Measurements from ENCODE around the gene MMP2. TPM values are rescaled to one million over a fixed set of nuclear protein-coding genes. Genes with fewer than 3 reads are reported as not detected.

The MMP2 gene
- total RNA-seq, 1 experiment from 2014 or later: 61.3 TPM

DNA sequence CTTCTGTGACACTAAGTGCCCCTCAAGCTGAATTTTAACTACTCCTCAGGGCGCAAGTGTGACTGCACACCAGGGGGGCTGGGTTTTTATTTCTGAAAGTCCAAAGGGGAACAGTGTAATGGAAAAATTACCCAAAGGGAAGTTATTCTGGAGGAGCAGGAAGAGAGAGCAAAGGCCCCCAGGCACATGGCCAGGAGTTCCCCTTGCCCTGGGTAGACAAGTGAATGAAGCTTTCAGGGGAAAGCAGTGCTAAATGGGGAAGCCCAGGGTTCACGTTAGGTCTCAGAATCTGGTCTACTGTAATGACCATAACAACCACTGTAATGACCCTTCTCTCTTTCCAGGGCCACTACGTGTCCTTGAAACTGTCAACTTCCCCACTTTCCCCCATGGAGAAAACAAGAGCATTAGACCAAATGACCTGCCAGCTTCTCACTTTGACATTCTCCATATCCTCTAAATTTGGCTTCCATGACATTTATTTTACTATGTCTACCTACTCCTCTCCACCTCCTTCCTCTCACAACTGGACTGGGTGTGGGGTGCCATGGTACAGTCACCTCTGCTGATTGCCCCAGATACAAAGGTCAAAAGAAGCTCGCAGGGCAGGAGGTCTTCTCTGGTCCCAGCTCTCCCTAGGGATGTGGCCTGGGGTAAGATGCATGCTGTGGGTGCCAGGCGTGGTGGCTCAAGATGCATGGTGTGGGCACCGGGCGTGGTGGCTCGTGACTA lies 34.1 kb upstream of the MMP2 start:
- Mint-ChIP-seq H3K27ac (no peak overlapping the region), H3K9me3 (no peaks in the 10 kb centered on the region), H3K4me1 (0 out of 2 replicates have a peak, but pooled peaks cover 3% of the 10 kb centered on the region), H3K27me3 (ENCODE audit: low read depth) (no peaks in the 10 kb centered on the region), H3K36me3 (no peaks in the 10 kb centered on the region), H3K4me3 (no peak overlapping the region)
- TF ChIP-seq NFYB (CRISPR knock-in tag; conservative IDR thresholded peaks at IDR 0.05; ENCODE audit: low read depth) (no peak), ATF1 (CRISPR knock-in tag; IDR thresholded peaks at IDR 0.05) (no peak), SP1 (CRISPR knock-in tag; conservative IDR thresholded peaks at IDR 0.05) (no peak), RORB (CRISPR knock-in tag; IDR thresholded peaks at IDR 0.05) (no peak), EMX1 (CRISPR knock-in tag; IDR thresholded peaks at IDR 0.05) (no peak), ZNF219 (CRISPR knock-in tag; IDR thresholded peaks at IDR 0.05; ENCODE audit: borderline replicate concordance) (no peak)
- TF ChIP-seq, protein P1, sequence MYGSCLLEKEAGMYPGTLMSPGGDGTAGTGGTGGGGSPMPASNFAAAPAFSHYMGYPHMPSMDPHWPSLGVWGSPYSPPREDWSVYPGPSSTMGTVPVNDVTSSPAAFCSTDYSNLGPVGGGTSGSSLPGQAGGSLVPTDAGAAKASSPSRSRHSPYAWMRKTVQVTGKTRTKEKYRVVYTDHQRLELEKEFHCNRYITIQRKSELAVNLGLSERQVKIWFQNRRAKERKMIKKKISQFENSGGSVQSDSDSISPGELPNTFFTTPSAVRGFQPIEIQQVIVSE (CRISPR knock-in tag; IDR thresholded peaks at IDR 0.05; ENCODE audit: borderline replicate concordance): no peak
- TF ChIP-seq, protein P2, sequence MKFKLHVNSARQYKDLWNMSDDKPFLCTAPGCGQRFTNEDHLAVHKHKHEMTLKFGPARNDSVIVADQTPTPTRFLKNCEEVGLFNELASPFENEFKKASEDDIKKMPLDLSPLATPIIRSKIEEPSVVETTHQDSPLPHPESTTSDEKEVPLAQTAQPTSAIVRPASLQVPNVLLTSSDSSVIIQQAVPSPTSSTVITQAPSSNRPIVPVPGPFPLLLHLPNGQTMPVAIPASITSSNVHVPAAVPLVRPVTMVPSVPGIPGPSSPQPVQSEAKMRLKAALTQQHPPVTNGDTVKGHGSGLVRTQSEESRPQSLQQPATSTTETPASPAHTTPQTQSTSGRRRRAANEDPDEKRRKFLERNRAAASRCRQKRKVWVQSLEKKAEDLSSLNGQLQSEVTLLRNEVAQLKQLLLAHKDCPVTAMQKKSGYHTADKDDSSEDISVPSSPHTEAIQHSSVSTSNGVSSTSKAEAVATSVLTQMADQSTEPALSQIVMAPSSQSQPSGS (CRISPR knock-in tag; IDR thresholded peaks at IDR 0.05; ENCODE audit: borderline replicate concordance, low read depth): no peak
- TF ChIP-seq, protein P3, sequence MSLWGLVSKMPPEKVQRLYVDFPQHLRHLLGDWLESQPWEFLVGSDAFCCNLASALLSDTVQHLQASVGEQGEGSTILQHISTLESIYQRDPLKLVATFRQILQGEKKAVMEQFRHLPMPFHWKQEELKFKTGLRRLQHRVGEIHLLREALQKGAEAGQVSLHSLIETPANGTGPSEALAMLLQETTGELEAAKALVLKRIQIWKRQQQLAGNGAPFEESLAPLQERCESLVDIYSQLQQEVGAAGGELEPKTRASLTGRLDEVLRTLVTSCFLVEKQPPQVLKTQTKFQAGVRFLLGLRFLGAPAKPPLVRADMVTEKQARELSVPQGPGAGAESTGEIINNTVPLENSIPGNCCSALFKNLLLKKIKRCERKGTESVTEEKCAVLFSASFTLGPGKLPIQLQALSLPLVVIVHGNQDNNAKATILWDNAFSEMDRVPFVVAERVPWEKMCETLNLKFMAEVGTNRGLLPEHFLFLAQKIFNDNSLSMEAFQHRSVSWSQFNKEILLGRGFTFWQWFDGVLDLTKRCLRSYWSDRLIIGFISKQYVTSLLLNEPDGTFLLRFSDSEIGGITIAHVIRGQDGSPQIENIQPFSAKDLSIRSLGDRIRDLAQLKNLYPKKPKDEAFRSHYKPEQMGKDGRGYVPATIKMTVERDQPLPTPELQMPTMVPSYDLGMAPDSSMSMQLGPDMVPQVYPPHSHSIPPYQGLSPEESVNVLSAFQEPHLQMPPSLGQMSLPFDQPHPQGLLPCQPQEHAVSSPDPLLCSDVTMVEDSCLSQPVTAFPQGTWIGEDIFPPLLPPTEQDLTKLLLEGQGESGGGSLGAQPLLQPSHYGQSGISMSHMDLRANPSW (CRISPR knock-in tag; conservative IDR thresholded peaks at IDR 0.05; ENCODE audit: low read depth): no peak
- TF ChIP-seq, protein P4, sequence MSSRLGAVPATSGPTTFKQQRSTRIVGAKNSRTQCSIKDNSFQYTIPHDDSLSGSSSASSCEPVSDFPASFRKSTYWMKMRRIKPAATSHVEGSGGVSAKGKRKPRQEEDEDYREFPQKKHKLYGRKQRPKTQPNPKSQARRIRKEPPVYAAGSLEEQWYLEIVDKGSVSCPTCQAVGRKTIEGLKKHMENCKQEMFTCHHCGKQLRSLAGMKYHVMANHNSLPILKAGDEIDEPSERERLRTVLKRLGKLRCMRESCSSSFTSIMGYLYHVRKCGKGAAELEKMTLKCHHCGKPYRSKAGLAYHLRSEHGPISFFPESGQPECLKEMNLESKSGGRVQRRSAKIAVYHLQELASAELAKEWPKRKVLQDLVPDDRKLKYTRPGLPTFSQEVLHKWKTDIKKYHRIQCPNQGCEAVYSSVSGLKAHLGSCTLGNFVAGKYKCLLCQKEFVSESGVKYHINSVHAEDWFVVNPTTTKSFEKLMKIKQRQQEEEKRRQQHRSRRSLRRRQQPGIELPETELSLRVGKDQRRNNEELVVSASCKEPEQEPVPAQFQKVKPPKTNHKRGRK (CRISPR knock-in tag; IDR thresholded peaks at IDR 0.05; ENCODE audit: borderline replicate concordance): no peak
- DNase-seq (ENCODE audit: low spot score) (no peak), ATAC-seq (no peak)
- POLR2A ChIA-PET: no interaction called here
- CTCF ChIA-PET: interaction anchor here (0.9 to 1.4 kb wide), 2 partner anchors 20 to 121 kb away, joined by 3 to 5 read pairs; partner anchors contain the start of gene IRX6

DNA sequence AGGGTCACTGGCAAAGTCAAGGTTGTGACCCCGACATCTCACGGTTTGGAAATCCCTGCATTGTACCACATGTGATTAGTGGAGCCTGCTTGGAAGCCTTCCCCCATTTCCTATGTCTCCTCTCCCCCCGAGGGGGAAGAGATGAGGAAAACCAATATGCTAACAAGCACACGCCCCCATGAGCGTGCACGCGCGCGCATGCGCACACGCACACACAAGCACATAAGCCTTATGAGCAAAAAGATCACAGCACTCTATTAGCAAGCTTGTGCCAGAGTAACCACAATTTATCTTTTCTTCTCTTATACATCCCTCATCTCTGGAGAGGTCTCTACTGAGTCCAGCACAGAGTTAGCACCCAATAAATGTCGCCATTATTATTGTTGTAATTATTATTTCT lies 31.8 kb upstream of the MMP2 start:
- CTCF ChIA-PET: no interaction called here
- POLR2A ChIA-PET: no interaction called here
- H3K27ac Mint-ChIP-seq: no peak overlapping the region
- TF ChIP-seq, protein P5, sequence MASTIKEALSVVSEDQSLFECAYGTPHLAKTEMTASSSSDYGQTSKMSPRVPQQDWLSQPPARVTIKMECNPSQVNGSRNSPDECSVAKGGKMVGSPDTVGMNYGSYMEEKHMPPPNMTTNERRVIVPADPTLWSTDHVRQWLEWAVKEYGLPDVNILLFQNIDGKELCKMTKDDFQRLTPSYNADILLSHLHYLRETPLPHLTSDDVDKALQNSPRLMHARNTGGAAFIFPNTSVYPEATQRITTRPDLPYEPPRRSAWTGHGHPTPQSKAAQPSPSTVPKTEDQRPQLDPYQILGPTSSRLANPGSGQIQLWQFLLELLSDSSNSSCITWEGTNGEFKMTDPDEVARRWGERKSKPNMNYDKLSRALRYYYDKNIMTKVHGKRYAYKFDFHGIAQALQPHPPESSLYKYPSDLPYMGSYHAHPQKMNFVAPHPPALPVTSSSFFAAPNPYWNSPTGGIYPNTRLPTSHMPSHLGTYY (CRISPR knock-in tag; IDR thresholded peaks at IDR 0.05): no peak
- TF ChIP-seq CREM (CRISPR knock-in tag; IDR thresholded peaks at IDR 0.05) (no peak), SMAD3 (CRISPR knock-in tag; IDR thresholded peaks at IDR 0.05; ENCODE audit: borderline replicate concordance) (no peak)
- H3K4me1 Mint-ChIP-seq: peaks cover 7% of the 10 kb centered on the region; the same call in 1 of the 2 replicates
- no peak overlapping the region for H3K4me3 Mint-ChIP-seq
- H3K27me3 Mint-ChIP-seq (ENCODE audit: low read depth): no peaks in the 10 kb centered on the region
- no peaks in the 10 kb centered on the region for H3K36me3 Mint-ChIP-seq
- no peak for ATAC-seq
- DNase-seq (ENCODE audit: low spot score): no peak
- H3K9me3 Mint-ChIP-seq: no peaks in the 10 kb centered on the region; the same call in 1 of the 2 replicates

DNA sequence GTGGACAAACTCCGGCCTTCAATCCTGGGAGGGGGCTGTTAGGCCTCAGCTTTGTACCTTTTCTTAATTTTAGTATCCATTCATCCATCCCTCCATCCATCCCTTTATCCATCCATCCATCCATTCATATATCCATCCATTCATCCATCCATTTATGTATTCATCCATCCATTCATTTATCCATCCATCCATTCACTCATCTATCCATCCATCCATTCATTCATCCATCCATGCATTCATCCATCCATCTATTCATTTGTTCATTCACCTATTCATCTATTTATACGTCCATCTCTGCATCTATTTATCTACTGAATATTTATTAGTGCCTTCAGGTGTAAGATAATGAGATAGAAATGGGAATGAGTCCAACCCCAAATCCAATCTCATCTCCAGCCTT lies 26.0 kb upstream of the MMP2 start:
- H3K4me3 Mint-ChIP-seq: no peak overlapping the region
- peaks cover 10% of the 10 kb centered on the region for H3K9me3 Mint-ChIP-seq
- ChIA-PET POLR2A (no interaction called here), CTCF (interaction anchor here (0.7 to 3.3 kb wide), 2 partner anchors 12 to 62 kb away, joined by 3 to 18 read pairs; no protein-coding TSS in a partner anchor)
- H3K27ac Mint-ChIP-seq: no peak overlapping the region
- ATAC-seq: no peak
- no peaks in the 10 kb centered on the region for H3K27me3 Mint-ChIP-seq (ENCODE audit: low read depth)
- no peaks in the 10 kb centered on the region for H3K36me3 Mint-ChIP-seq
- H3K4me1 Mint-ChIP-seq: peaks cover 4% of the 10 kb centered on the region; the same call in 1 of the 2 replicates
- no peak for DNase-seq (ENCODE audit: low spot score)
- TF ChIP-seq, protein P6, sequence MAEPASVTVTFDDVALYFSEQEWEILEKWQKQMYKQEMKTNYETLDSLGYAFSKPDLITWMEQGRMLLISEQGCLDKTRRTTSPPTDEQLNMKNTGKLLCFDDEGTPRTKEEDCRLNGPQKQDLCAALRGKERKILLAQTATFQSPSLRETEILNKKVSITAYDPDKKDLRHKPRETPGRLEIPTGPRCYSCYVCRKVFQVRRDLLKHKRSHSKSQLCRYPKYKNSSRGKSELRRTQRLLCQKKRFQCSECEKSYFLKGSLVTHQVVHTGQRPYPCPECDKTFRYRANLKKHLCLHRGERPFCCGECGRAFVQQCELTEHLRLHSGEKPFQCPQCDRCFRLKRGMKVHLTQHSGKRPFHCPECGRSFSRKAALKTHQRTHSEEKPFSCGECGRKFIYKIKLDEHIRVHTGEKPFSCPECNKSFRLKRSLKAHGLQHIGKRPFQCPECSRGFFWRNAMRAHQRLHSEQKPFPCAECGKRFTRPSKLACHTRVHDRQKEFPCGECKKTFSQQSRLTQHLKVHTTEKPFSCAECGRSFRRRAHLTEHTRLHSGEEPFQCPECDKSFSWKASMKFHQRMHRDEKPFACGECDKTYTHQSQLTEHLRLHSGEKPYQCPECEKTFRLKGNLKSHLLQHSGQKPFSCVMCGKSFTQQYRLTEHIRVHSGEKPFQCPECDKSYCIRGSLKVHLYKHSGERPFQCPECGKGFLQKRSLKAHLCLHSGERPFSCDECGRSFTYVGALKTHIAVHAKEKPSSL (CRISPR knock-in tag; conservative IDR thresholded peaks at IDR 0.05): no peak
- no peak for TF ChIP-seq ZNF416 (CRISPR knock-in tag; IDR thresholded peaks at IDR 0.05)
- TF ChIP-seq GABPB1 (CRISPR knock-in tag; IDR thresholded peaks at IDR 0.05): no peak
- TF ChIP-seq ETV6 (CRISPR knock-in tag; IDR thresholded peaks at IDR 0.05): no peak
- TF ChIP-seq, protein P7, sequence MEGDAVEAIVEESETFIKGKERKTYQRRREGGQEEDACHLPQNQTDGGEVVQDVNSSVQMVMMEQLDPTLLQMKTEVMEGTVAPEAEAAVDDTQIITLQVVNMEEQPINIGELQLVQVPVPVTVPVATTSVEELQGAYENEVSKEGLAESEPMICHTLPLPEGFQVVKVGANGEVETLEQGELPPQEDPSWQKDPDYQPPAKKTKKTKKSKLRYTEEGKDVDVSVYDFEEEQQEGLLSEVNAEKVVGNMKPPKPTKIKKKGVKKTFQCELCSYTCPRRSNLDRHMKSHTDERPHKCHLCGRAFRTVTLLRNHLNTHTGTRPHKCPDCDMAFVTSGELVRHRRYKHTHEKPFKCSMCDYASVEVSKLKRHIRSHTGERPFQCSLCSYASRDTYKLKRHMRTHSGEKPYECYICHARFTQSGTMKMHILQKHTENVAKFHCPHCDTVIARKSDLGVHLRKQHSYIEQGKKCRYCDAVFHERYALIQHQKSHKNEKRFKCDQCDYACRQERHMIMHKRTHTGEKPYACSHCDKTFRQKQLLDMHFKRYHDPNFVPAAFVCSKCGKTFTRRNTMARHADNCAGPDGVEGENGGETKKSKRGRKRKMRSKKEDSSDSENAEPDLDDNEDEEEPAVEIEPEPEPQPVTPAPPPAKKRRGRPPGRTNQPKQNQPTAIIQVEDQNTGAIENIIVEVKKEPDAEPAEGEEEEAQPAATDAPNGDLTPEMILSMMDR (IDR thresholded peaks at IDR 0.05): no peak
- no peak for TF ChIP-seq HMGA2 (CRISPR knock-in tag; IDR thresholded peaks at IDR 0.05)

Measured in WTC11 (cell line).